GM18870 (cell line): ENCODE measurements around the gene SIPA1.
"Not testable (repeated sequence)": the region's sequence is repeated elsewhere in the genome, so short reads cannot be mapped to it uniquely, and the experiment has no call there.

Experiments
- ATAC-seq: cut with Tn5 transposase; IDR thresholded peaks from one replicate; pipeline ENCODE4 v1.9.1; 2021; ENCODE audit warnings: moderate library complexity; ENCODE audit not compliant: unreplicated experiment

SIPA1 gene

GRCh38 chr11:65658174-65659021, 20.5 kb downstream of the SIPA1 start:
- ATAC-seq, result no peak

GRCh38 chr11:65660038-65660437, 22.1 kb downstream of the SIPA1 start:
- no peak for ATAC-seq

- not testable (repeated sequence) for ATAC-seq
These were observed 23.0 kb downstream of the SIPA1 start for GRCh38 chr11:65660908-65661307.

GRCh38 chr11:65661599-65662246, 23.8 kb downstream of the SIPA1 start:
- no peak for ATAC-seq

GRCh38 chr11:65662247-65662798, 24.4 kb downstream of the SIPA1 start:
- no peak for ATAC-seq

GRCh38 chr11:65662799-65663638, 25.1 kb downstream of the SIPA1 start, which contains the start of gene RELA:
Gene RELA, minus strand, starts transcription at chr11:65662916. Its CDS starts 84 bp downstream, at chr11:65662832.
- peak; percentile 63 for ATAC-seq

- no peak for ATAC-seq
These were observed 25.8 kb downstream of the SIPA1 start for GRCh38 chr11:65663639-65664200.

- no peak for ATAC-seq
These were observed 34.4 kb downstream of the SIPA1 start for GRCh38 chr11:65672180-65672860.

GRCh38 chr11:65672982-65673381, 35.1 kb downstream of the SIPA1 start:
- ATAC-seq, result no peak

- ATAC-seq, result no peak
These were observed 42.4 kb downstream of the SIPA1 start for GRCh38 chr11:65680192-65680743.

- ATAC-seq, result not testable (repeated sequence)
These were observed 45.6 kb downstream of the SIPA1 start for GRCh38 chr11:65683480-65683879.

GRCh38 chr11:65685981-65686380, 48.1 kb downstream of the SIPA1 start:
- no peak for ATAC-seq

GRCh38 chr11:65691847-65692246, 53.9 kb downstream of the SIPA1 start:
- not testable (repeated sequence) for ATAC-seq

GRCh38 chr11:65692367-65692766, 54.5 kb downstream of the SIPA1 start:
- no peak for ATAC-seq

GRCh38 chr11:65695459-65696241, 57.7 kb downstream of the SIPA1 start:
- no peak for ATAC-seq

- ATAC-seq, result no peak
These were observed 59.1 kb downstream of the SIPA1 start for GRCh38 chr11:65696802-65697552.

- ATAC-seq, result no peak
These were observed 60.3 kb downstream of the SIPA1 start for GRCh38 chr11:65698205-65698604.

GRCh38 chr11:65699306-65699705, 61.4 kb downstream of the SIPA1 start:
- no peak for ATAC-seq
